HEK293 (cell line): ENCODE measurements around the gene STX4.

Source experiments
- CTCF ChIA-PET: fragments of 350-600 bp; formaldehyde crosslinking; extraction: SDS; loops from one replicate; lab custom pipeline; 2021; ENCODE audit warnings: antibody characterized with exemption; lab: Yijun Ruan, JAX
- POLR2A ChIA-PET: fragments of 300-600 bp; formaldehyde crosslinking; extraction: SDS; loops from one replicate; lab custom pipeline; 2020; ENCODE audit warnings: antibody characterized with exemption, inconsistent platforms; lab: Yijun Ruan, JAX
- H3K27ac ChIP-seq: fragments of 200-500 bp; sonication (Bioruptor generic); 2 replicates; pipeline ENCODE4 v1.5.1; 2014; ENCODE audit warnings: low read depth, low read length, control low read depth, inconsistent platforms; ENCODE audit errors: extremely low read depth
- H3K36me3 ChIP-seq, 2 experiments: fragments of 200-500 bp in 1 of 2; sonication (Bioruptor generic) in 1 of 2; 1 replicate in 1 of 2; 2 replicates in 1 of 2; pipeline ENCODE4 v1.5.1; 2014 to 2017; ENCODE audit warnings: inconsistent platforms in 2 of 2, low read length in 2 of 2; ENCODE audit not compliant: control insufficient read depth in 2 of 2, insufficient read depth in 1 of 2
- H3K4me1 ChIP-seq: fragments of 200-500 bp; sonication (Bioruptor generic); 2 replicates; pipeline ENCODE4 v1.5.1; 2014; ENCODE audit warnings: mild to moderate bottlenecking, low read length, inconsistent platforms; ENCODE audit not compliant: control insufficient read depth, insufficient read depth
- H3K4me3 ChIP-seq: 2 replicates; pipeline ENCODE4 v1.5.1; 2011; ENCODE audit warnings: low read depth, mild to moderate bottlenecking, control low read depth, low read length, moderate library complexity
- H3K9me3 ChIP-seq: fragments of 200-500 bp; sonication (Bioruptor generic); 2 replicates; pipeline ENCODE4 v1.5.1; 2014; ENCODE audit warnings: low read depth, low read length, inconsistent platforms; ENCODE audit not compliant: control insufficient read depth, insufficient read depth
- ATF2 ChIP-seq: fragments of 450-650 bp; formaldehyde crosslinking; IDR thresholded peaks from 2 replicates; pipeline ENCODE4 v1.5.1; 2016; ENCODE audit warnings: missing biosample characterization, missing genetic modification characterization, low read depth
- BCL11A ChIP-seq: fragments of 450-650 bp; formaldehyde crosslinking; IDR thresholded peaks from 2 replicates; pipeline ENCODE4 v1.5.1; 2016; ENCODE audit warnings: low read depth, missing biosample characterization, missing genetic modification characterization
- IKZF3 ChIP-seq: fragments of 450-650 bp; IDR thresholded peaks from 2 replicates; pipeline ENCODE4 v1.5.0; 2018; ENCODE audit warnings: missing biosample characterization, mild to moderate bottlenecking, missing genetic modification characterization, moderate library complexity
- KLF9 ChIP-seq: fragments of 450-650 bp; formaldehyde crosslinking; IDR thresholded peaks from 2 replicates; pipeline ENCODE4 v1.5.1; 2016; ENCODE audit warnings: missing biosample characterization, missing genetic modification characterization, low read depth
- ZBTB17 ChIP-seq: fragments of 450-650 bp; formaldehyde crosslinking; IDR thresholded peaks from 2 replicates; pipeline ENCODE4 v1.5.1; 2016; ENCODE audit warnings: missing biosample characterization, missing genetic modification characterization
- ZBTB26 ChIP-seq: fragments of 450-650 bp; formaldehyde crosslinking; optimal IDR thresholded peaks from 2 replicates; pipeline ENCODE3; 2016; ENCODE audit warnings: missing biosample characterization, mild to moderate bottlenecking, missing genetic modification characterization
- ZFP37 ChIP-seq: fragments of 450-650 bp; formaldehyde crosslinking; IDR thresholded peaks from 2 replicates; pipeline ENCODE4 v1.5.1; 2016; ENCODE audit warnings: missing biosample characterization, missing genetic modification characterization
- ZFP69B ChIP-seq: fragments of 450-650 bp; formaldehyde crosslinking; IDR thresholded peaks from 2 replicates; pipeline ENCODE4 v1.5.1; 2016; ENCODE audit warnings: missing biosample characterization, missing genetic modification characterization
- ZNF114 ChIP-seq: fragments of 450-650 bp; formaldehyde crosslinking; IDR thresholded peaks from 2 replicates; pipeline ENCODE4 v1.5.0; 2017; ENCODE audit warnings: missing biosample characterization, missing genetic modification characterization
- ZNF214 ChIP-seq: fragments of 450-650 bp; formaldehyde crosslinking; IDR thresholded peaks from 2 replicates; pipeline ENCODE4 v1.5.1; 2017; ENCODE audit warnings: missing biosample characterization, mild to moderate bottlenecking, missing genetic modification characterization, borderline replicate concordance
- ZNF221 ChIP-seq: fragments of 450-650 bp; formaldehyde crosslinking; IDR thresholded peaks from 2 replicates; pipeline ENCODE4 v1.5.1; 2017; ENCODE audit warnings: missing biosample characterization, missing genetic modification characterization, borderline replicate concordance
- ZNF223 ChIP-seq: fragments of 450-650 bp; formaldehyde crosslinking; IDR thresholded peaks from 2 replicates; pipeline ENCODE4 v1.5.1; 2016; ENCODE audit warnings: missing biosample characterization, missing genetic modification characterization
- ZNF544 ChIP-seq: fragments of 450-650 bp; formaldehyde crosslinking; IDR thresholded peaks from 2 replicates; pipeline ENCODE4 v1.5.0; 2017; ENCODE audit warnings: missing biosample characterization, missing genetic modification characterization
- ZNF654 ChIP-seq: fragments of 450-650 bp; formaldehyde crosslinking; IDR thresholded peaks from 2 replicates; pipeline ENCODE4 v1.5.1; 2016; ENCODE audit warnings: low read depth, missing biosample characterization, missing genetic modification characterization
- ZNF76 ChIP-seq: fragments of 450-650 bp; formaldehyde crosslinking; IDR thresholded peaks from 2 replicates; pipeline ENCODE4; 2016; ENCODE audit warnings: low read depth, missing biosample characterization, missing genetic modification characterization, borderline replicate concordance
- ZNF843 ChIP-seq: fragments of 450-650 bp; formaldehyde crosslinking; IDR thresholded peaks from 2 replicates; pipeline ENCODE4 v1.5.1; 2016; ENCODE audit warnings: missing biosample characterization, missing genetic modification characterization
- ZSCAN23 ChIP-seq: fragments of 450-650 bp; formaldehyde crosslinking; IDR thresholded peaks from 2 replicates; pipeline ENCODE4 v1.5.1; 2016; ENCODE audit warnings: missing biosample characterization, missing genetic modification characterization
- ZXDB ChIP-seq: fragments of 450-650 bp; formaldehyde crosslinking; IDR thresholded peaks from 2 replicates; pipeline ENCODE4 v1.5.1; 2016; ENCODE audit warnings: missing biosample characterization, missing genetic modification characterization
- TF ChIP-seq, protein P1 (sequence below): fragments of 450-650 bp; formaldehyde crosslinking; IDR thresholded peaks from 2 replicates; pipeline ENCODE4 v1.5.1; 2016; ENCODE audit warnings: missing biosample characterization, missing genetic modification characterization, low read depth
- TF ChIP-seq, protein P2 (sequence below): fragments of 450-650 bp; formaldehyde crosslinking; conservative IDR thresholded peaks from 2 replicates; pipeline ENCODE4 v1.5.1; 2016; ENCODE audit warnings: low read depth, missing biosample characterization, missing genetic modification characterization
- TF ChIP-seq, protein P3 (sequence below): fragments of 450-650 bp; formaldehyde crosslinking; IDR thresholded peaks from 2 replicates; pipeline ENCODE4 v1.5.1; 2016; ENCODE audit warnings: missing biosample characterization, missing genetic modification characterization
- TF ChIP-seq, protein P4 (sequence below): fragments of 450-650 bp; formaldehyde crosslinking; IDR thresholded peaks from 2 replicates; pipeline ENCODE4 v1.5.1; 2016; ENCODE audit warnings: missing biosample characterization, missing genetic modification characterization

Gene STX4

DNA sequence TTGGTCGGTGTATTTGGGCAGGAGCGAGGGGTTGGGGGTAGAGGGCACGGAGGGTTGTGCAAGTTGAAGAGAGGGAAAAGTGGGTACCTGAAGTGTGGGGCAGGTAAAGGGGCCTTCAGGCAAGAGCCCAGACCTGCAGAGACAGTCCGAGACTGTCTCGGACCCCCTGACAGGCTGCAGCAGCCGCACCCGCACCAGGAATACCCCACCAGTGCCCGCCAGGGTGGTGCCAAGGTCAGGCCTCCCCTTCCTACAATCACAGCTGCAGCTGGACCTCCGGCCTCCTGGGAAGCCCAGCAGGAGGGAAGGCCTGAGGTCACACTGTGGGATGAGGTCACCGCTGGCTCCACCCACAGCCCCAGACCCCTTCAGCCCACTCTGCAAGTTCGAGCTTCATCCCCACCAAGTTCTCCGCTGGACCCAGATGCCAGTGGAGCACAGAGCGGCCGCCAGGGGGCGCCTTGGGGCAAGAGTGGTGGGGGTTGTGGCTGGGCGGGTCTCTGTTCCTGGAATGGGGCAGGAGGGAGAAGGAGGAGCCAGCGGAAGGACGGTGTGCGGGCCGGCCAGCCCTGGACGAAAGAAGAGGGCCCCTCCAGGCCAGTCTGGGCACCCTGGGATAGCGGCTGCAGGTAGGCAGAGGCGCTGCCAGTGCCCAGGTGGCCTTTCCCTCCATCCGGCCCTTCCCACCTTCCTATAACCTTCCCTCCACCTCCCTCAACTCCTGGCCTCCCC is 48.5 kb upstream of the STX4 start, which contains the start of gene HSD3B7:
TSS of gene HSD3B7 (plus strand) at position 539 of the 732 bp plus-strand sequence. CDS start 452 bp downstream, outside the sequence.
- Histone ChIP-seq H3K4me3 (no peak within 1 kb of the TSS), H3K36me3 (peaks cover 0 to 73% of the 10 kb centered on the region in 2 experiments; a peak in 2 of 3 replicates), H3K27ac (no peak within 1 kb of the TSS), H3K9me3 (no peaks in the 10 kb centered on the region), H3K4me1 (no peaks in the 10 kb centered on the region)
- ChIA-PET POLR2A (interaction anchor here (0.6 to 2.9 kb wide), 9 partner anchors 14 to 366 kb away, joined by 3 to 13 read pairs (median 3); partner anchors contain the start of genes FUS, ZNF646 and ZNF668), CTCF (interaction anchor here (0.5 to 4.2 kb wide), 61 partner anchors 10 to 1181 kb away, joined by 3 to 25 read pairs (median 4); partner anchors contain the start of genes ARMC5, KAT8, MVP and TLCD3B)
- no peak for TF ChIP-seq ZNF221 (tag by site-specific recombination)
- TF ChIP-seq, protein P1, sequence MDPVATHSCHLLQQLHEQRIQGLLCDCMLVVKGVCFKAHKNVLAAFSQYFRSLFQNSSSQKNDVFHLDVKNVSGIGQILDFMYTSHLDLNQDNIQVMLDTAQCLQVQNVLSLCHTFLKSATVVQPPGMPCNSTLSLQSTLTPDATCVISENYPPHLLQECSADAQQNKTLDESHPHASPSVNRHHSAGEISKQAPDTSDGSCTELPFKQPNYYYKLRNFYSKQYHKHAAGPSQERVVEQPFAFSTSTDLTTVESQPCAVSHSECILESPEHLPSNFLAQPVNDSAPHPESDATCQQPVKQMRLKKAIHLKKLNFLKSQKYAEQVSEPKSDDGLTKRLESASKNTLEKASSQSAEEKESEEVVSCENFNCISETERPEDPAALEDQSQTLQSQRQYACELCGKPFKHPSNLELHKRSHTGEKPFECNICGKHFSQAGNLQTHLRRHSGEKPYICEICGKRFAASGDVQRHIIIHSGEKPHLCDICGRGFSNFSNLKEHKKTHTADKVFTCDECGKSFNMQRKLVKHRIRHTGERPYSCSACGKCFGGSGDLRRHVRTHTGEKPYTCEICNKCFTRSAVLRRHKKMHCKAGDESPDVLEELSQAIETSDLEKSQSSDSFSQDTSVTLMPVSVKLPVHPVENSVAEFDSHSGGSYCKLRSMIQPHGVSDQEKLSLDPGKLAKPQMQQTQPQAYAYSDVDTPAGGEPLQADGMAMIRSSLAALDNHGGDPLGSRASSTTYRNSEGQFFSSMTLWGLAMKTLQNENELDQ = no peak
- TF ChIP-seq ZNF544 = no peak
- TF ChIP-seq BCL11A = no peak
- peak; percentile 96 for TF ChIP-seq ZBTB17 (tag by site-specific recombination)
- peak; percentile 74 for TF ChIP-seq KLF9 (tag by site-specific recombination)
- peak; percentile 73 for TF ChIP-seq ZNF654 (tag by site-specific recombination)
- no peak; the same call in 1 of the 2 replicates for TF ChIP-seq ZFP69B (tag by site-specific recombination)
- TF ChIP-seq ZNF843 (tag by site-specific recombination) = no peak
- no peak for TF ChIP-seq ZNF114
- 0 out of 2 replicates have a peak, but pooled peaks have one; percentile 61 for TF ChIP-seq ZFP37 (tag by site-specific recombination)
- TF ChIP-seq ZNF214 (tag by site-specific recombination) = no peak
- TF ChIP-seq ATF2 (tag by site-specific recombination) = peak; percentile 83
- TF ChIP-seq ZBTB26 (tag by site-specific recombination) = peak; percentile 17
- 0 out of 2 replicates have a peak, but pooled peaks have one; percentile 38 for TF ChIP-seq ZXDB
- TF ChIP-seq, protein P2, sequence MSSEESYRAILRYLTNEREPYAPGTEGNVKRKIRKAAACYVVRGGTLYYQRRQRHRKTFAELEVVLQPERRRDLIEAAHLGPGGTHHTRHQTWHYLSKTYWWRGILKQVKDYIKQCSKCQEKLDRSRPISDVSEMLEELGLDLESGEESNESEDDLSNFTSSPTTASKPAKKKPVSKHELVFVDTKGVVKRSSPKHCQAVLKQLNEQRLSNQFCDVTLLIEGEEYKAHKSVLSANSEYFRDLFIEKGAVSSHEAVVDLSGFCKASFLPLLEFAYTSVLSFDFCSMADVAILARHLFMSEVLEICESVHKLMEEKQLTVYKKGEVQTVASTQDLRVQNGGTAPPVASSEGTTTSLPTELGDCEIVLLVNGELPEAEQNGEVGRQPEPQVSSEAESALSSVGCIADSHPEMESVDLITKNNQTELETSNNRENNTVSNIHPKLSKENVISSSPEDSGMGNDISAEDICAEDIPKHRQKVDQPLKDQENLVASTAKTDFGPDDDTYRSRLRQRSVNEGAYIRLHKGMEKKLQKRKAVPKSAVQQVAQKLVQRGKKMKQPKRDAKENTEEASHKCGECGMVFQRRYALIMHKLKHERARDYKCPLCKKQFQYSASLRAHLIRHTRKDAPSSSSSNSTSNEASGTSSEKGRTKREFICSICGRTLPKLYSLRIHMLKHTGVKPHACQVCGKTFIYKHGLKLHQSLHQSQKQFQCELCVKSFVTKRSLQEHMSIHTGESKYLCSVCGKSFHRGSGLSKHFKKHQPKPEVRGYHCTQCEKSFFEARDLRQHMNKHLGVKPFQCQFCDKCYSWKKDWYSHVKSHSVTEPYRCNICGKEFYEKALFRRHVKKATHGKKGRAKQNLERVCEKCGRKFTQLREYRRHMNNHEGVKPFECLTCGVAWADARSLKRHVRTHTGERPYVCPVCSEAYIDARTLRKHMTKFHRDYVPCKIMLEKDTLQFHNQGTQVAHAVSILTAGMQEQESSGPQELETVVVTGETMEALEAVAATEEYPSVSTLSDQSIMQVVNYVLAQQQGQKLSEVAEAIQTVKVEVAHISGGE = no peak
- peak; percentile 81 for TF ChIP-seq IKZF3 (tag by site-specific recombination)
- TF ChIP-seq, protein P3, sequence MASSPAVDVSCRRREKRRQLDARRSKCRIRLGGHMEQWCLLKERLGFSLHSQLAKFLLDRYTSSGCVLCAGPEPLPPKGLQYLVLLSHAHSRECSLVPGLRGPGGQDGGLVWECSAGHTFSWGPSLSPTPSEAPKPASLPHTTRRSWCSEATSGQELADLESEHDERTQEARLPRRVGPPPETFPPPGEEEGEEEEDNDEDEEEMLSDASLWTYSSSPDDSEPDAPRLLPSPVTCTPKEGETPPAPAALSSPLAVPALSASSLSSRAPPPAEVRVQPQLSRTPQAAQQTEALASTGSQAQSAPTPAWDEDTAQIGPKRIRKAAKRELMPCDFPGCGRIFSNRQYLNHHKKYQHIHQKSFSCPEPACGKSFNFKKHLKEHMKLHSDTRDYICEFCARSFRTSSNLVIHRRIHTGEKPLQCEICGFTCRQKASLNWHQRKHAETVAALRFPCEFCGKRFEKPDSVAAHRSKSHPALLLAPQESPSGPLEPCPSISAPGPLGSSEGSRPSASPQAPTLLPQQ (tag by site-specific recombination) = peak; percentile 74
- TF ChIP-seq ZNF223 (tag by site-specific recombination) = 0 out of 2 replicates have a peak, but pooled peaks have one; percentile 14
- TF ChIP-seq, protein P4, sequence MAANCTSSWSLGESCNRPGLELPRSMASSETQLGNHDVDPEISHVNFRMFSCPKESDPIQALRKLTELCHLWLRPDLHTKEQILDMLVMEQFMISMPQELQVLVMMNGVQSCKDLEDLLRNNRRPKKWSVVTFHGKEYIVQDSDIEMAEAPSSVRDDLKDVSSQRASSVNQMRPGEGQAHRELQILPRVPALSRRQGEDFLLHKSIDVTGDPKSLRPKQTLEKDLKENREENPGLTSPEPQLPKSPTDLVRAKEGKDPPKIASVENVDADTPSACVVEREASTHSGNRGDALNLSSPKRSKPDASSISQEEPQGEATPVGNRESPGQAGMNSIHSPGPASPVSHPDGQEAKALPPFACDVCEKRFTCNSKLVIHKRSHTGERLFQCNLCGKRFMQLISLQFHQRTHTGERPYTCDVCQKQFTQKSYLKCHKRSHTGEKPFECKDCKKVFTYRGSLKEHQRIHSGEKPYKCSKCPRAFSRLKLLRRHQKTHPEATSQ (tag by site-specific recombination) = no peak
- peak; percentile 29; the same call in 1 of the 2 replicates for TF ChIP-seq ZNF76 (tag by site-specific recombination)
- TF ChIP-seq ZSCAN23 (tag by site-specific recombination) = no peak
